BLaER1 (cell line): ENCODE measurements around the gene CAPN3.
A peak's percentile ranks its signal among the peaks of the same experiment; 100 is the strongest.

Experiments used
- H3K27ac ChIP-seq: shearing (Covaris generic); formaldehyde crosslinking; 2 replicates; pipeline ENCODE4 v1.8.1; 2022
- H3K27me3 ChIP-seq: shearing (Covaris generic); formaldehyde crosslinking; 2 replicates; pipeline ENCODE4 v1.8.1; 2022
- H3K36me3 ChIP-seq: shearing (Covaris generic); formaldehyde crosslinking; 2 replicates; pipeline ENCODE4 v1.8.1; 2022
- H3K4me1 ChIP-seq: shearing (Covaris generic); formaldehyde crosslinking; 2 replicates; pipeline ENCODE4 v1.8.1; 2022
- H3K4me2 ChIP-seq: shearing (Covaris generic); formaldehyde crosslinking; 2 replicates; pipeline ENCODE4 v1.8.1; 2022
- H3K4me3 ChIP-seq: shearing (Covaris generic); formaldehyde crosslinking; 2 replicates; pipeline ENCODE4 v1.8.1; 2022
- H3K9ac ChIP-seq: shearing (Covaris generic); formaldehyde crosslinking; 2 replicates; pipeline ENCODE4 v1.8.1; 2022
- H3K9me3 ChIP-seq: shearing (Covaris generic); formaldehyde crosslinking; 2 replicates; pipeline ENCODE4 v1.8.1; 2022
- H4K20me1 ChIP-seq: shearing (Covaris generic); formaldehyde crosslinking; 2 replicates; pipeline ENCODE4 v1.8.1; 2022
- Cebpa-rat ChIP-seq: shearing (Covaris generic); IDR thresholded peaks from 2 replicates; pipeline ENCODE4 v1.8.1; 2022

The CAPN3 gene

DNA sequence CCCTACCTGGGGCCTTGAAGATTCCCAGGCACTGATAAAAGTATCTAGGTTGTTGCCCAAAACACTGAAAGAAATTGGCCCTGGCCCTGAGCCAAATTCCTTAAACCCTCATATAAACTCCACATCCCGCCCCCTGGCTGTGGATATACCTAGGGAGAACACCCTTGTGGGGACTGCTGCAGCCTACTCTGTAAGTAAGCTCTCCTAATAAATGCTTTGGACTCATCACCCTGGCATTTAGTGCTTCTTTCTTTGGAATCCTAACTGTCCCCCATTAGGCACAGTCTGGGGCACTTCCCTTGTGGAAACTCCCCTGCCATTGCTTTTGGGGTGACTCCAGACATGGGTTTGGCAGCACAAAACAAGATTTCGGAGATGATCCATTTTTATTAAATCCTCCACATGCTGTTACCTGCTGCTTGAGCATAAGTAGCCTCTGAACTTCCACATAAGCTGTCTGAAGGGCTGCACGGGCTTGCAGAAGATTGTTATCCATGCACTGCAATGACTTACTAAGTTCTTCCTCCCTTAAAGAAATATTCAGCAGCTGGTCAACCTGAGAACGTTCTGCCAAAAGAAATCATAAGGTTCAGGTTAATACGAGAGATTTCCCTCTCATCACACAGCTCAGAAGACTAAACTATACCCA lies 85.2 kb downstream of the CAPN3 start:
- H3K4me1 ChIP-seq, result no peaks in the 10 kb centered on the region
- no peak for TF ChIP-seq Cebpa-rat
- H3K9ac ChIP-seq, result no peak overlapping the region
- H3K4me2 ChIP-seq, result no peak overlapping the region
- peaks cover 86% of the 10 kb centered on the region for H3K36me3 ChIP-seq
- H3K9me3 ChIP-seq, result no peaks in the 10 kb centered on the region
- no peak overlapping the region for H3K27ac ChIP-seq
- H4K20me1 ChIP-seq, result no peaks in the 10 kb centered on the region; the same call in 1 of the 2 replicates
- no peaks in the 10 kb centered on the region for H3K27me3 ChIP-seq
- H3K4me3 ChIP-seq, result no peak overlapping the region

DNA sequence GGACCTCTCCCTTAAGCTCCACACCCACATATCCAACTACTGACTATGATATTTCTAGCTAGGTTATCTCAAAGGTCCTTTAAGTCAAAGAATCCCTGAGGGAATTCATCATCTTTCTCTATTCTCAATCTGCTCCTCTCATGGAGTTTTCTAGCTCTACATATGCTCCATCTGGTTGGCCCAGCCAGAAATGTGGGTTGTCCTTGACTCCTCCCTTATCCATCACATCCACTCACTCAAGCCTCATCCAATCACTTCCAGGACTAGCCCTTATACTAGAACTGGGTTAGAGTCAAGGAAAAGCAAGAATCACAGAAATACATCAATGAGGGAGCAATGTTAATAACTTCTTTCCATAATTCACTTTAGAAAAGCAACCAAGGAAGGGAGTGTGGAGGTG lies 86.2 kb downstream of the CAPN3 start:
- TF ChIP-seq Cebpa-rat, result no peak
- Histone ChIP-seq H3K4me3 (no peak overlapping the region), H4K20me1 (no peaks in the 10 kb centered on the region; the same call in 1 of the 2 replicates), H3K4me1 (no peaks in the 10 kb centered on the region), H3K9me3 (no peaks in the 10 kb centered on the region), H3K9ac (no peak overlapping the region), H3K27ac (no peak overlapping the region), H3K36me3 (peaks cover 92% of the 10 kb centered on the region), H3K4me2 (no peak overlapping the region), H3K27me3 (no peaks in the 10 kb centered on the region)

DNA sequence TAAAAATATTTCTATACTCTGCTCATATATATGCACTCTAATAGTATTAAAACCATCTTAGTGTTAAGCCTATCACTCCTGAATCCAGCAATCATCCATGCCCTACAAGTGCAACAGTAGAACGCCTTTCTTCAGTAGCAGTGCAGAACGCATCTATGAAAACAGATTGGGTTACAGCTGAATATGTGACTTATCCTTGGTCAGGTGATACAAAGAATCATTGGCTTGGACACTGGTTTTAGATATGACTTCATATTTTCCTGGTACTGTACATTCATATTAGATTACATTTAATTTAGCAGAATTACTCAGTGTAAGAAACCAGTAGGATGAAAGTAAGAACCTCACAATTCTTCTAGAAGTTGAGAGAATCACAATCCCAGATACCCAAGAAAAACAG lies 88.3 kb downstream of the CAPN3 start:
- no peak overlapping the region for H3K9ac ChIP-seq
- H3K4me1 ChIP-seq, result no peaks in the 10 kb centered on the region
- H3K4me3 ChIP-seq, result no peak overlapping the region
- TF ChIP-seq Cebpa-rat, result no peak
- no peaks in the 10 kb centered on the region for H3K9me3 ChIP-seq
- H3K27ac ChIP-seq, result no peak overlapping the region
- no peaks in the 10 kb centered on the region for H3K27me3 ChIP-seq
- H3K36me3 ChIP-seq, result peaks cover 94% of the 10 kb centered on the region
- no peaks in the 10 kb centered on the region; the same call in 1 of the 2 replicates for H4K20me1 ChIP-seq
- no peak overlapping the region for H3K4me2 ChIP-seq

DNA sequence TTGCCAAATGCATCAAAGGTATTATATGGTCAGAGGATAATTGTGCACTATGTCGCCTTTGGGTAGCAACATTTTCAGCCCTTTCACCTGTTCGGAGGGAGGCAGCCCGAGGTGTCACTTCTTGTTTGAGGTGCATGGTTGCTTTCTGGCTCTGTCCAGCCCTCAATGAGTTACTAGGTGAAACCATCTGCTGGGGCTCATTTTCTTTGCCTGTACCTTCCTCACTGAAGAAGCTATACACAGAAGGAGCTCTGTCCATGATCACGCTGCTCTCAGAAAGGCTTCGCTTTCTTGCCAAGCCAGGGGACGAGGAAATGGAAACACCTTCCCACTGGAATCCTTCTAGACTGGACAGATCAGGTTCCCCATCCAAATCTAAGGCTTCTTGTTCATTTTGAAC lies 89.0 kb downstream of the CAPN3 start:
- Histone ChIP-seq H3K27ac (no peak overlapping the region), H3K4me3 (no peak overlapping the region), H3K27me3 (no peaks in the 10 kb centered on the region), H3K4me2 (no peak overlapping the region), H4K20me1 (no peaks in the 10 kb centered on the region; the same call in 1 of the 2 replicates), H3K36me3 (peaks cover 90% of the 10 kb centered on the region), H3K9ac (no peak overlapping the region), H3K4me1 (no peaks in the 10 kb centered on the region), H3K9me3 (no peaks in the 10 kb centered on the region)
- TF ChIP-seq Cebpa-rat, result no peak

DNA sequence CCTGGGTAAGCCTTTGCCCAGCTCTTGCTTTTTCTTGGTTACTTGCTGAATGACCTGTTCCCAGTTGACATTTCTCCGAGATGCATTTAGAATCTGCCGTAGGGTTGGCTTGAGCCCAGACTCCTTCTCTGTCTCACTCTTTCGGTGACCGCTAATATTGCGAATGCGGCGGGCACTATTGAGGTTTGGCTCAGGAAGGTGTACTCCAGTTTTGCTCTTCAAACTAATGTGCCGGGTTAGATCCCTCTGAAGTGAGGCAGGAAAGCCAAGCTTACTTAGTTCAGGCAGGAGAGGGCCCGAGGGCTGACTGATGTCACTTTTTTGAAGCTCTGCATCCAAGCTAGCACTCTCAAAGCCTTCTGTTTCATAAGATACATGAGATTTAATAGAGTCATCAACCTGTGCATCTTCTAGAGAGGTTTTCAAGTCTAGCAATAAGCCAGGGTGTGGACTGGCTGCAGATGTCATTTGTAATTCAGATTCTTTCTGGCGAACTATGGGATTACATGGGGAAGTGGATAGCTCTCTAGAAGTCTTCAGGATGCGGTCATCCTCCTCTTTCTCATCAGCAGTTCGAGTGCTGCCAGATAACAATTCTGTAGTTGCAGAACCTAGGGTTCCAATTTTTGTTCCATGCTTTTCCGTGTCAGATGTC lies 90.6 kb downstream of the CAPN3 start:
- peaks cover 82% of the 10 kb centered on the region for H3K36me3 ChIP-seq
- no peak overlapping the region for H3K27ac ChIP-seq
- no peak overlapping the region for H3K4me2 ChIP-seq
- no peak overlapping the region for H3K9ac ChIP-seq
- no peaks in the 10 kb centered on the region for H3K27me3 ChIP-seq
- H3K4me1 ChIP-seq, result no peaks in the 10 kb centered on the region
- H3K4me3 ChIP-seq, result no peak overlapping the region
- H4K20me1 ChIP-seq, result no peaks in the 10 kb centered on the region; the same call in 1 of the 2 replicates
- TF ChIP-seq Cebpa-rat, result no peak
- H3K9me3 ChIP-seq, result no peaks in the 10 kb centered on the region

DNA sequence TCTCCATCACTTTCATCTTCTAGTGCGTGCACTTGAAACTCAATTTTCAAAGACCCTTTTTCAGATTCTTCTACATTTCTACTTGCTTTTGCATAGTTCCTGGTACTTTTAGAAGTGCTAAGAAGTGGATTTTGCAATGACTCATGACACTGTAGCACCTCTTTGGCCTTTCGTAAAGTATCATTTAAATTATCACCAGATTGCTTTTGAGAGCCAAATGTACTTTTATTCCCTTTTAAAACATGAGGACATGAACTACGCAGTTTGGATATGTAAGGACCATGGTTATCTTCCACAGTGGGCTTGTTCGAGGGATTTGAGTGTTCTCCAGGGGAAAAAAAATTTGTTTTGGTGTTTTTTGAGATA lies 91.1 kb downstream of the CAPN3 start:
- H3K36me3 ChIP-seq, result peaks cover 77% of the 10 kb centered on the region
- no peaks in the 10 kb centered on the region for H3K9me3 ChIP-seq
- no peak overlapping the region for H3K4me3 ChIP-seq
- no peak for TF ChIP-seq Cebpa-rat
- H3K9ac ChIP-seq, result no peak overlapping the region
- H3K4me2 ChIP-seq, result no peak overlapping the region
- H4K20me1 ChIP-seq, result no peaks in the 10 kb centered on the region; the same call in 1 of the 2 replicates
- H3K27ac ChIP-seq, result no peak overlapping the region
- no peaks in the 10 kb centered on the region for H3K4me1 ChIP-seq
- H3K27me3 ChIP-seq, result no peaks in the 10 kb centered on the region

DNA sequence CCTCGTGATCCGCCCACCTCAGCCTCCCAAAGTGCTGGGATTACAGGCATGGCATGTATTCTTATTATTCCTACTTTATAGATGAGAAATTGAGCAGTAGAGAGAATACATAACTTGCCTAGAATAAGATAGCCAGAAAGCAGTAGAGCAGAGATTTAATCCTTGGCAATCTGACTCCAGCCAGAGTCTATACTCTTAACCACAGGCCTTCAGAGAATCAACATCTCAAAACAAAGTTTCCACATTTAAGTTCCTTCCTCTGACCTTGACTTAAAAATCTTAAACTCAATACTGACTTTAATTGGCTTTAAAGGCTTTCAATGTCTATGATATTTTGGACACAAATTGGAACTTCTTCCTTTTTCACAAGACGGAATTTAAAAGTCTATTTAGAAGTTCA lies 94.5 kb downstream of the CAPN3 start:
- no peak overlapping the region for H3K4me3 ChIP-seq
- H3K9me3 ChIP-seq, result no peaks in the 10 kb centered on the region
- no peak overlapping the region for H3K27ac ChIP-seq
- no peak overlapping the region for H3K9ac ChIP-seq
- TF ChIP-seq Cebpa-rat, result no peak
- H3K27me3 ChIP-seq, result no peaks in the 10 kb centered on the region
- no peaks in the 10 kb centered on the region for H4K20me1 ChIP-seq
- peaks cover 23% of the 10 kb centered on the region for H3K4me1 ChIP-seq
- H3K4me2 ChIP-seq, result no peak overlapping the region
- H3K36me3 ChIP-seq, result peaks cover 43% of the 10 kb centered on the region

DNA sequence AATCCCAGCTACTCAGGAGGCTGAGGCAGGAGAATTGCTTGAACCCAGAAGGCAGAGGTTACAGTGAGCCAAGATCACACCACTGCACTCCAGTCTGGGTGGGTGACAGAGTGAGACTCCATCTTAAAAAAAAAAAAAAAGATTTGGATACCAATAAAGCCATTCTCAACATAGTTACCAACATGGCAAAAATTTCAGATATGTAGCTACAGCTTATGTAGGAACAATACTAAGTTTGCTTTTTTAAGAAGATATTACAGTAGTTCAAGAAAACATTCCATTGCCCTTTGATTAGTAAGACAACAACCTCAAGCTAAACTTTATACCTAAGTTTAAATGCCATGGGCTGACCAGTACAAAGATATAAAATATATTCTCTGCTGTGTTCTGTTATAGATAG lies 97.2 kb downstream of the CAPN3 start:
- H3K27me3 ChIP-seq, result no peaks in the 10 kb centered on the region
- H3K9ac ChIP-seq, result no peak overlapping the region
- 0 out of 2 replicates have a peak overlapping the region, but pooled peaks have one; percentile 8 for H3K27ac ChIP-seq
- H3K36me3 ChIP-seq, result peaks cover 19% of the 10 kb centered on the region
- no peak overlapping the region; the same call in 1 of the 2 replicates for H3K4me3 ChIP-seq
- H3K4me1 ChIP-seq, result peaks cover 30% of the 10 kb centered on the region
- H3K9me3 ChIP-seq, result no peaks in the 10 kb centered on the region
- no peaks in the 10 kb centered on the region for H4K20me1 ChIP-seq
- H3K4me2 ChIP-seq, result peak overlapping the region; percentile 47
- TF ChIP-seq Cebpa-rat, result no peak

DNA sequence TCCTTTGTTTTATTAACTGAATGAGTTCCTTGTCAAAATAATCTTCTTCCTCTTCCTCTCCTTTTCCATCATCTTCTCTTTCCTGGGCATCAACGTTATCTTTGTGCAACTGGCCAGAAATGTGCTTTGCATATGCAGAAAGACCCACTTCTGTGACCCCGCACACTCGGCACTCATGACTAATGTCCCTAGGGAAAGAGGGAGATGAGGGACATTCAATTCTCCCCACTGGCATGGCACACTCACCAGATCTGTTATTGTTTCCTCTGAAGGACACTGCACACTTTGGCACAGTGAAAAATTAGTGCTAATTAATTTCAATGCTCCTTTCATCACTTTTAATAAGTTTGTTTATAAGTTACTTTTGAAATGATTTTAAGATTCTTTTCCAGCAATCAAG lies 97.7 kb downstream of the CAPN3 start:
- Histone ChIP-seq H3K36me3 (peaks cover 15% of the 10 kb centered on the region), H3K9me3 (no peaks in the 10 kb centered on the region), H3K4me1 (peaks cover 34% of the 10 kb centered on the region), H3K27ac (peak overlapping the region; percentile 56), H3K4me2 (peak overlapping the region; percentile 47), H3K9ac (no peak overlapping the region), H3K4me3 (no peak overlapping the region; the same call in 1 of the 2 replicates), H3K27me3 (no peaks in the 10 kb centered on the region), H4K20me1 (no peaks in the 10 kb centered on the region)
- no peak for TF ChIP-seq Cebpa-rat
